ENCODE data around the gene ATG2A. TPM values are rescaled to one million over a fixed set of nuclear protein-coding genes. Genes with fewer than 3 reads are reported as not detected.
A peak's percentile ranks its signal among the peaks of the same experiment; 100 is the strongest.

ATG2A gene
- total and polyA plus RNA-seq, 10 donors, result 14.3 to 57.3 (median 34.0) TPM

DNA sequence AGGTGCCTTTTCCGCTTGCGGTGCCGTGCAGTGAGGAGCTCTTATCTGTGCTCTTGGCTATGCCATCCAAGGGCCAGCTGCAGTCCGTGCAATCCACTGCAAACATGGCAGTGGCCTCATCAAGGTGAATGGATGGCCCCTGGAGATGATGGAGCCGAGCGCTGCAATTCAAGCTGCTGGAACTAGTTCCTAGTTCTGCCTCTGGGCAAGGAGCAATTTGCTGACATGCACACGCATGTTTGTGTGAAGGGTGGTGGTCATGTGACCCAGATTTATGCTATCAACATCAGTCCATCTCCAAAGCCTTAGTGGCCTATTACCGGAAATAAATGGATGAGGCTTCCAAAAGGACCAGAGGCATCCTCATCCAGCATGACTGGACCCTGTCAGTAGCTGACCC, 35.5 kb downstream of the ATG2A start:
- peak; percentile 66 for DNase-seq
- Histone ChIP-seq H3K9me3 (no peaks in the 10 kb centered on the region), H3K36me3 (peaks cover 0 to 5% (median 0%) of the 10 kb centered on the region in 6 donors), H3K27ac (peak overlapping the region in 5 of 8 donors; percentile 93 to 98 (median 96)), H3K27me3 (replicated peaks in 1 of 7) (no peaks in the 10 kb centered on the region), H3K4me3 (no peak overlapping the region), H3K4me1 (peaks cover 24 to 87% (median 50%) of the 10 kb centered on the region in 6 donors)
- WGBS, 5 donors, result 81 to 89% (median 84%) methylated on average over 7 to 8 of the region's 8 CpGs
- intact Hi-C loops (cut with DNase I; ENCODE audit: low total_unique reads), result no loop called here
- TF ChIP-seq POLR2AphosphoS5 (IDR thresholded peaks at IDR 0.05), result no peak
- TF ChIP-seq POLR2A (IDR thresholded peaks at IDR 0.05), result no peak
- TF ChIP-seq, protein P1, sequence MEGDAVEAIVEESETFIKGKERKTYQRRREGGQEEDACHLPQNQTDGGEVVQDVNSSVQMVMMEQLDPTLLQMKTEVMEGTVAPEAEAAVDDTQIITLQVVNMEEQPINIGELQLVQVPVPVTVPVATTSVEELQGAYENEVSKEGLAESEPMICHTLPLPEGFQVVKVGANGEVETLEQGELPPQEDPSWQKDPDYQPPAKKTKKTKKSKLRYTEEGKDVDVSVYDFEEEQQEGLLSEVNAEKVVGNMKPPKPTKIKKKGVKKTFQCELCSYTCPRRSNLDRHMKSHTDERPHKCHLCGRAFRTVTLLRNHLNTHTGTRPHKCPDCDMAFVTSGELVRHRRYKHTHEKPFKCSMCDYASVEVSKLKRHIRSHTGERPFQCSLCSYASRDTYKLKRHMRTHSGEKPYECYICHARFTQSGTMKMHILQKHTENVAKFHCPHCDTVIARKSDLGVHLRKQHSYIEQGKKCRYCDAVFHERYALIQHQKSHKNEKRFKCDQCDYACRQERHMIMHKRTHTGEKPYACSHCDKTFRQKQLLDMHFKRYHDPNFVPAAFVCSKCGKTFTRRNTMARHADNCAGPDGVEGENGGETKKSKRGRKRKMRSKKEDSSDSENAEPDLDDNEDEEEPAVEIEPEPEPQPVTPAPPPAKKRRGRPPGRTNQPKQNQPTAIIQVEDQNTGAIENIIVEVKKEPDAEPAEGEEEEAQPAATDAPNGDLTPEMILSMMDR (IDR thresholded peaks at IDR 0.05 in 8 of 11, conservative IDR thresholded peaks at IDR 0.05 in 3 of 11), result no peak

DNA sequence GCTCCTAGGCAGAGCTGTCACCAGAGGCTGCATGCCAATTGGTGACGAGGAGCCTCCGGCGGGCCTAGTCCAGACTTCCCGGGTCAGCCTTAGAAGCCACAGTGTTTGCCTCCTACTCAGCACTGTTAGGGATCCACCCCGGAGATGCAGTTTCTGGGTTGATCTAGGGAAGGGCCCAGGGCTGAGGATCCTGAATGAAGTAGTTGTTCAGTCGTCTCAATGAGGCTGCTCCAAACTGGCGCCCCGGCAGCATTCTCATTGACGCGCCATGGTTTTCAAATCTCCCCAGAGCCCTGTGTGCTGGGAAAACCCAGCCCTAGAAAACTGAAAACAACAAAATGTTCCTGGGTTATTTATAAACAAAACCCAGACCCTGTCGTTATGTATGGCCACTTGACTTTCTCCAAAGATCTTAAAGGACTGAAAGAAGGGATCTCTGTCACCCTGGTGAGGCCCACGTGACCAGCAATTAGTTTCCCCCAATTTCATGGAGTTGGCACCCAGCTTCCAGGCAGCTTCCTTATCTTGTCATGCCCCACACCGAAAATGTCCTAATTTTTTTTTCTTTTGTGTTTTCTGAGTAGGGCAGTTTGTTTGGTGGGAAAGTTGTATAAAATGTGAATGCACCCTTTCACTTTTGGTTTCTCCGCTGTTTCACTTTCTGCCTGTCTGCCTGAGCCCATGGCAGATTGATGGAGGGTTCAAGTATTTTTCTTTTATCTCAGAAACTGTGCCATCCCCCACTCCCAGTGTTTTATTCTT, 36.6 kb downstream of the ATG2A start:
- Histone ChIP-seq H3K27me3 (replicated peaks in 1 of 7) (no peaks in the 10 kb centered on the region), H3K4me1 (peaks cover 34 to 87% (median 57%) of the 10 kb centered on the region in 6 donors), H3K36me3 (peaks cover 0 to 8% (median 0%) of the 10 kb centered on the region in 6 donors), H3K9me3 (no peaks in the 10 kb centered on the region), H3K27ac (peak overlapping the region; percentile 61 to 98 (median 96)), H3K4me3 (peak overlapping the region in 1 of 8 donors; percentile 86)
- TF ChIP-seq POLR2A (IDR thresholded peaks at IDR 0.05) (no peak), POLR2AphosphoS5 (IDR thresholded peaks at IDR 0.05) (no peak)
- TF ChIP-seq, protein P1 (IDR thresholded peaks at IDR 0.05 in 8 of 11, conservative IDR thresholded peaks at IDR 0.05 in 3 of 11), result no peak
- peak; percentile 70 for DNase-seq
- intact Hi-C loops (cut with DNase I; ENCODE audit: low total_unique reads), result no loop called here
- 50 to 63% (median 54%) methylated on average over 14 of the region's 14 CpGs for WGBS, 5 donors

DNA sequence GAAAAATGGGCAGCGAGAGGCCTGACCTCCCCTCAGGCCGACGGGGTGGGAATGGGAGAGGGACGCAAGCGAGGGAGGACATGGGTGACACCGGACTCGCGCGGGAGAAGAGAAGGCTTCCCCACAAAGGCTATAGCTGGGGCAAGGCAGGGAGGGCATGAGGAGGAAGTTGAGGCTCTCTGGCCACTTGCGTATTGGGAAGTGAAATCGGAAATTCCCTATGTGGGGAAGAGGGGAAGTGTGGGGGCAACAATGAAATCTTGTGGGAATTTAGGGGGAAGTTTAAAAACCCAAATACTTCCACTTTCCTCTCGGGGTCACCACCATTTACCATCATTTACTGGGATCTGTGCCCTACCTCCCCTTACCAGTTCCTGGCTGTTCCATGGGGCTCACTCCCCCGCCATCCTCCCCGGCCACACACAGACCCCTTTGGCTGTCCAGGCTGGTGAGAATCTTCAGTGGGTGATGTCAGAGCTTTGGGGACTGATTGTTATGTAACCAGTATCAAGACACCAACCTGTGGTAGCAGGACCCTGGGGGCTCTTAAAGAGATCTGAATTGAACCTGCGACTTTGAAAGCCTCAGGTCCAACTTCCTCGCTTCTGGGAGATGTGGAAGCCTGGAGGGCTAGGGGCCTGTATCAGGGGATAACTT, 37.6 kb downstream of the ATG2A start:
- H3K9me3 ChIP-seq, result no peaks in the 10 kb centered on the region
- peak overlapping the region; percentile 75 to 98 (median 96) for H3K27ac ChIP-seq
- peak; percentile 89 for DNase-seq
- intact Hi-C loops (cut with DNase I; ENCODE audit: low total_unique reads), result no loop called here
- WGBS, 5 donors, result 9 to 16% (median 10%) methylated on average over 16 of the region's 16 CpGs
- TF ChIP-seq, protein P1 (IDR thresholded peaks at IDR 0.05 in 8 of 11, conservative IDR thresholded peaks at IDR 0.05 in 3 of 11), result no peak
- peak in 1 of 3 donors; percentile 12 for TF ChIP-seq POLR2A (IDR thresholded peaks at IDR 0.05)
- H3K27me3 ChIP-seq (replicated peaks in 1 of 7), result no peaks in the 10 kb centered on the region
- peaks cover 0 to 18% (median 0%) of the 10 kb centered on the region in 6 donors for H3K36me3 ChIP-seq
- peak overlapping the region; percentile 54 to 99 (median 95) for H3K4me3 ChIP-seq
- H3K4me1 ChIP-seq, result peaks cover 45 to 87% (median 65%) of the 10 kb centered on the region in 6 donors
